ENCODE results near the gene UTP15. TPM values are rescaled to one million over a fixed set of nuclear protein-coding genes. Genes with fewer than 3 reads are reported as not detected.

The UTP15 gene
- total and polyA plus RNA-seq, 2 donors from 2014 or later = 4.5 to 16.4 TPM

DNA sequence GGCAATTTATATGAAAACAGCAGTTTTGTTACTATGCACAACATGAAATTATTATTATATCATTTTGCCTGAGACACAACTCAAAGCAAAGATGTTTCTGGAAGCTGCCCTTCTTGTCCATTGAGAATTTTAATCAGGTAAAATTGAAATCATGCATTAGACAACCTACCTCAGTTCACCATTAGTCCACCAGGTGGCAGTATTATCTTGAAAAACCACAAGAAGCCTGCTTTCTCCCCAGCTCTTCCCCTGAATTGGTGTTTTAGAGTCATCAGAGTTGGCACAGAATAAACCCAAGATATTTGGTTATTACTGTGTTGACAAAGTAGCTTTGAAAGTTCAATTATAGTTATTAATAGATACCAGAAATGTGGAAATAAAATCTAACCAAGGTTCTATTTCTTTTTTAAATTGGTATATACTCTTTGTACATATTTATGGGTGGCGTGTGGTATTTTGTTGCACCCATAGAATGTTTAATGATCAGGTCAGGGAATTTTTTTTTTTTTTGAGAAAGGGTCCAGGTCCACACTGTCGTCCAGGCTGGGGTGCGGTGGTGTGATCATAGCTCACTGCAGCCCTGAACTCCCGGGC lies 25.7 kb downstream of the UTP15 start:
- Histone ChIP-seq H3K4me3 (ENCODE audit: low read length in 3 of 3) (no peak overlapping the region), H3K4me1 (ENCODE audit: control insufficient read depth in 2 of 3, insufficient read depth in 2 of 3, low read depth in 1 of 3, low read length in 3 of 3) (peaks cover 0 to 3% (median 0%) of the 10 kb centered on the region in 3 donors), H3K27ac (ENCODE audit: low read depth in 2 of 2, low read length in 2 of 2) (no peak overlapping the region), H3K9me3 (ENCODE audit: control insufficient read depth in 2 of 3, insufficient read depth in 1 of 3, low read length in 3 of 3) (no peaks in the 10 kb centered on the region), H3K27me3 (ENCODE audit: control insufficient read depth, insufficient read depth, low read length) (no peaks in the 10 kb centered on the region), H3K9ac (ENCODE audit: low read length in 3 of 3) (no peak overlapping the region), H3K36me3 (ENCODE audit: control insufficient read depth in 2 of 3, insufficient read depth in 3 of 3, low read length in 3 of 3) (no peaks in the 10 kb centered on the region)
- TF ChIP-seq, protein P1, sequence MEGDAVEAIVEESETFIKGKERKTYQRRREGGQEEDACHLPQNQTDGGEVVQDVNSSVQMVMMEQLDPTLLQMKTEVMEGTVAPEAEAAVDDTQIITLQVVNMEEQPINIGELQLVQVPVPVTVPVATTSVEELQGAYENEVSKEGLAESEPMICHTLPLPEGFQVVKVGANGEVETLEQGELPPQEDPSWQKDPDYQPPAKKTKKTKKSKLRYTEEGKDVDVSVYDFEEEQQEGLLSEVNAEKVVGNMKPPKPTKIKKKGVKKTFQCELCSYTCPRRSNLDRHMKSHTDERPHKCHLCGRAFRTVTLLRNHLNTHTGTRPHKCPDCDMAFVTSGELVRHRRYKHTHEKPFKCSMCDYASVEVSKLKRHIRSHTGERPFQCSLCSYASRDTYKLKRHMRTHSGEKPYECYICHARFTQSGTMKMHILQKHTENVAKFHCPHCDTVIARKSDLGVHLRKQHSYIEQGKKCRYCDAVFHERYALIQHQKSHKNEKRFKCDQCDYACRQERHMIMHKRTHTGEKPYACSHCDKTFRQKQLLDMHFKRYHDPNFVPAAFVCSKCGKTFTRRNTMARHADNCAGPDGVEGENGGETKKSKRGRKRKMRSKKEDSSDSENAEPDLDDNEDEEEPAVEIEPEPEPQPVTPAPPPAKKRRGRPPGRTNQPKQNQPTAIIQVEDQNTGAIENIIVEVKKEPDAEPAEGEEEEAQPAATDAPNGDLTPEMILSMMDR (IDR thresholded peaks at IDR 0.05; ENCODE audit: borderline replicate concordance, extremely low read depth, insufficient read depth) = peak; percentile 89
- intact Hi-C loops (cut with DNase I) = loop anchor here (5.0 kb wide), 1 partner anchor 201 kb away; no protein-coding TSS in a partner anchor
- peak in 3 of 5 donors; percentile 53 to 88 (median 84) for DNase-seq
- peak; percentile 98 for FAIRE-seq

- H3K4me3 ChIP-seq (ENCODE audit: low read length in 3 of 3) = no peak overlapping the region
- FAIRE-seq (no peak), DNase-seq (no peak)
- intact Hi-C loops (cut with DNase I) = loop anchor here (5.0 kb wide), 1 partner anchor 200 kb away; no protein-coding TSS in a partner anchor
- no peak overlapping the region for H3K9ac ChIP-seq (ENCODE audit: low read length in 3 of 3)
- no peak overlapping the region for H3K27ac ChIP-seq (ENCODE audit: low read depth in 2 of 2, low read length in 2 of 2)
- H3K9me3 ChIP-seq (ENCODE audit: control insufficient read depth in 2 of 3, insufficient read depth in 1 of 3, low read length in 3 of 3) = no peaks in the 10 kb centered on the region
- TF ChIP-seq, protein P1 (IDR thresholded peaks at IDR 0.05; ENCODE audit: borderline replicate concordance, extremely low read depth, insufficient read depth) = no peak
- H3K4me1 ChIP-seq (ENCODE audit: control insufficient read depth in 2 of 3, insufficient read depth in 2 of 3, low read depth in 1 of 3, low read length in 3 of 3) = peaks cover 0 to 3% (median 0%) of the 10 kb centered on the region in 3 donors
- H3K27me3 ChIP-seq (ENCODE audit: control insufficient read depth, insufficient read depth, low read length) = no peaks in the 10 kb centered on the region
- H3K36me3 ChIP-seq (ENCODE audit: control insufficient read depth in 2 of 3, insufficient read depth in 3 of 3, low read length in 3 of 3) = no peaks in the 10 kb centered on the region
Measured at GRCh38 chr5:73591698-73592501, 26.4 kb downstream of the UTP15 start.

GRCh38 chr5:73592551-73592950 lies 27.0 kb downstream of the UTP15 start:
- Histone ChIP-seq H3K9me3 (ENCODE audit: control insufficient read depth in 2 of 3, insufficient read depth in 1 of 3, low read length in 3 of 3) (no peaks in the 10 kb centered on the region), H3K9ac (ENCODE audit: low read length in 3 of 3) (no peak overlapping the region), H3K4me3 (ENCODE audit: low read length in 3 of 3) (no peak overlapping the region), H3K36me3 (ENCODE audit: control insufficient read depth in 2 of 3, insufficient read depth in 3 of 3, low read length in 3 of 3) (no peaks in the 10 kb centered on the region), H3K4me1 (ENCODE audit: control insufficient read depth in 2 of 3, insufficient read depth in 2 of 3, low read depth in 1 of 3, low read length in 3 of 3) (peaks cover 0 to 3% (median 0%) of the 10 kb centered on the region in 3 donors), H3K27ac (ENCODE audit: low read depth in 2 of 2, low read length in 2 of 2) (no peak overlapping the region), H3K27me3 (ENCODE audit: control insufficient read depth, insufficient read depth, low read length) (no peaks in the 10 kb centered on the region)
- intact Hi-C loops (cut with DNase I) = loop anchor here (5.0 kb wide), 1 partner anchor 200 kb away; no protein-coding TSS in a partner anchor
- TF ChIP-seq, protein P1 (IDR thresholded peaks at IDR 0.05; ENCODE audit: borderline replicate concordance, extremely low read depth, insufficient read depth) = no peak
- FAIRE-seq = no peak
- no peak for DNase-seq

Measured in kidney (tissue), 14 donors.